ENCODE measurements around the gene ZNF747.
A peak's percentile ranks its signal among the peaks of the same experiment; 100 is the strongest.

The ZNF747 gene

GRCh38 chr16:30556125-30556473 is 21.4 kb upstream of the ZNF747 start:
- H3K27me3 ChIP-seq (ENCODE audit: low read depth, low read length) = no peaks in the 10 kb centered on the region
- no peak overlapping the region for H3K4me3 ChIP-seq (ENCODE audit: low read depth in 1 of 2, low read length in 2 of 2)
- peaks cover 10 to 17% of the 10 kb centered on the region in 2 donors for H3K36me3 ChIP-seq (ENCODE audit: control insufficient read depth in 1 of 2, insufficient read depth in 2 of 2, low read length in 2 of 2)
- H3K4me1 ChIP-seq (ENCODE audit: control insufficient read depth in 1 of 2, insufficient read depth in 2 of 2, low read length in 2 of 2) = peaks cover 6 to 17% of the 10 kb centered on the region in 2 donors
- no peaks in the 10 kb centered on the region for H3K9me3 ChIP-seq (ENCODE audit: control insufficient read depth in 1 of 2, low read length in 2 of 2)
- no peak overlapping the region for H3K27ac ChIP-seq (ENCODE audit: low read length)

- Histone ChIP-seq H3K36me3 (ENCODE audit: control insufficient read depth in 1 of 2, insufficient read depth in 2 of 2, low read length in 2 of 2) (peaks cover 10 to 17% of the 10 kb centered on the region in 2 donors), H3K4me1 (ENCODE audit: control insufficient read depth in 1 of 2, insufficient read depth in 2 of 2, low read length in 2 of 2) (peaks cover 6 to 14% of the 10 kb centered on the region in 2 donors), H3K4me3 (ENCODE audit: low read depth in 1 of 2, low read length in 2 of 2) (no peak overlapping the region), H3K9me3 (ENCODE audit: control insufficient read depth in 1 of 2, low read length in 2 of 2) (no peaks in the 10 kb centered on the region), H3K27me3 (ENCODE audit: low read depth, low read length) (no peaks in the 10 kb centered on the region), H3K27ac (ENCODE audit: low read length) (no peak overlapping the region)
These were observed 20.9 kb upstream of the ZNF747 start for GRCh38 chr16:30555315-30556124.

GRCh38 chr16:30554557-30555314 is 20.1 kb upstream of the ZNF747 start:
- Histone ChIP-seq H3K36me3 (ENCODE audit: control insufficient read depth in 1 of 2, insufficient read depth in 2 of 2, low read length in 2 of 2) (peaks cover 10 to 17% of the 10 kb centered on the region in 2 donors), H3K27ac (ENCODE audit: low read length) (no peak overlapping the region), H3K27me3 (ENCODE audit: low read depth, low read length) (no peaks in the 10 kb centered on the region), H3K9me3 (ENCODE audit: control insufficient read depth in 1 of 2, low read length in 2 of 2) (no peaks in the 10 kb centered on the region), H3K4me3 (ENCODE audit: low read depth in 1 of 2, low read length in 2 of 2) (no peak overlapping the region), H3K4me1 (ENCODE audit: control insufficient read depth in 1 of 2, insufficient read depth in 2 of 2, low read length in 2 of 2) (peaks cover 6 to 14% of the 10 kb centered on the region in 2 donors)

DNA sequence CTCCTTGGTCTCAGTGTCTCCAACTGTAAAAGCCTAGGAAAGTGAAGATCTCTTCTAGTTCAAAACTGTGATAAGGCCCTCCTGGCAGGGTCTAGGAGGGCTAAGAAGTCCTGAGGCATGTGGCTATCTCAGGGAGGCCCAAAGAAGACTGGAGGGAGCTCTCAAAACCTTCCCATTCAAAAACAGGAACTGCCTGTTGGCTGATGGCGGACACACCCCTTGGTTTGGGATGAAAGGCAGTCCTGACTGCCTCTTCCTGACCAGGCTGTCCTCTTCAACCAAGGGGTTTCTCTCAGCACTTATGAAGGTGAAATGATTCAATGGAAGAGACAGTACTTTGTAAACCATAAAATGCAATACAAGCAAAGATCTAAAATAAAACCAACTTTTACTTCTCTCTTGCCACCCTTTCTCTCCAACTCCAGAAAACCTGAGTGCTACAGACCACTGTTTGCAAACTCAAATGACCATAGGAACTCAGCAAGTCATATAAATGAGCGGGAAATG is 18.8 kb upstream of the ZNF747 start:
- Histone ChIP-seq H3K27me3 (ENCODE audit: low read depth, low read length) (no peaks in the 10 kb centered on the region), H3K9me3 (ENCODE audit: control insufficient read depth in 1 of 2, low read length in 2 of 2) (no peaks in the 10 kb centered on the region), H3K4me3 (ENCODE audit: low read depth in 1 of 2, low read length in 2 of 2) (no peak overlapping the region), H3K4me1 (ENCODE audit: control insufficient read depth in 1 of 2, insufficient read depth in 2 of 2, low read length in 2 of 2) (peaks cover 6 to 14% of the 10 kb centered on the region in 2 donors), H3K27ac (ENCODE audit: low read length) (no peak overlapping the region), H3K36me3 (ENCODE audit: control insufficient read depth in 1 of 2, insufficient read depth in 2 of 2, low read length in 2 of 2) (peaks cover 10 to 17% of the 10 kb centered on the region in 2 donors)

GRCh38 chr16:30552956-30553355 is 18.3 kb upstream of the ZNF747 start:
- no peak overlapping the region for H3K4me3 ChIP-seq (ENCODE audit: low read depth in 1 of 2, low read length in 2 of 2)
- no peaks in the 10 kb centered on the region for H3K27me3 ChIP-seq (ENCODE audit: low read depth, low read length)
- peaks cover 6 to 14% of the 10 kb centered on the region in 2 donors for H3K4me1 ChIP-seq (ENCODE audit: control insufficient read depth in 1 of 2, insufficient read depth in 2 of 2, low read length in 2 of 2)
- peaks cover 10 to 17% of the 10 kb centered on the region in 2 donors for H3K36me3 ChIP-seq (ENCODE audit: control insufficient read depth in 1 of 2, insufficient read depth in 2 of 2, low read length in 2 of 2)
- no peaks in the 10 kb centered on the region for H3K9me3 ChIP-seq (ENCODE audit: control insufficient read depth in 1 of 2, low read length in 2 of 2)
- H3K27ac ChIP-seq (ENCODE audit: low read length) = no peak overlapping the region

DNA sequence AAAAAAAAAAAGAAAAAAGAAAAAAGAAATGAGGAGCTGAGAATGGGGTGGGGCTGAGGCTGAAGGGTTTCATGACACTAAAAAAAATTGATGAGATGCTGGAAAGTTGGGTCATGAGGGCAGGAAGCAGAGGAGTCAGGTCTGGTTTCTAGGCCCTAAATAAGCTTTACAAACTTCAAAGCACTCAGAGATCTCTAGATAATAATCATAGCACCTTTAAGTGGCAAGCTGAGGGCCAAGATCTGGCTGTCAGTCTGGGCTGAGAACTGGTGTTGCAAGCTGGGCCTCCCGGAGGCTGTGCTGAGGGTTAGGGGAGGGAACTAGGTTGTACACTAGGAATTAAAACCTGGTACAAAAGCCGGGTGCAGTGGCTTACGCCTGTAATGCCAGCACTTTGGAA is 17.1 kb upstream of the ZNF747 start:
- Histone ChIP-seq H3K4me1 (ENCODE audit: control insufficient read depth in 1 of 2, insufficient read depth in 2 of 2, low read length in 2 of 2) (peaks cover 6 to 8% of the 10 kb centered on the region in 2 donors), H3K36me3 (ENCODE audit: control insufficient read depth in 1 of 2, insufficient read depth in 2 of 2, low read length in 2 of 2) (peaks cover 10 to 17% of the 10 kb centered on the region in 2 donors), H3K4me3 (ENCODE audit: low read depth in 1 of 2, low read length in 2 of 2) (no peak overlapping the region), H3K27ac (ENCODE audit: low read length) (no peak overlapping the region), H3K27me3 (ENCODE audit: low read depth, low read length) (no peaks in the 10 kb centered on the region), H3K9me3 (ENCODE audit: control insufficient read depth in 1 of 2, low read length in 2 of 2) (no peaks in the 10 kb centered on the region)

DNA sequence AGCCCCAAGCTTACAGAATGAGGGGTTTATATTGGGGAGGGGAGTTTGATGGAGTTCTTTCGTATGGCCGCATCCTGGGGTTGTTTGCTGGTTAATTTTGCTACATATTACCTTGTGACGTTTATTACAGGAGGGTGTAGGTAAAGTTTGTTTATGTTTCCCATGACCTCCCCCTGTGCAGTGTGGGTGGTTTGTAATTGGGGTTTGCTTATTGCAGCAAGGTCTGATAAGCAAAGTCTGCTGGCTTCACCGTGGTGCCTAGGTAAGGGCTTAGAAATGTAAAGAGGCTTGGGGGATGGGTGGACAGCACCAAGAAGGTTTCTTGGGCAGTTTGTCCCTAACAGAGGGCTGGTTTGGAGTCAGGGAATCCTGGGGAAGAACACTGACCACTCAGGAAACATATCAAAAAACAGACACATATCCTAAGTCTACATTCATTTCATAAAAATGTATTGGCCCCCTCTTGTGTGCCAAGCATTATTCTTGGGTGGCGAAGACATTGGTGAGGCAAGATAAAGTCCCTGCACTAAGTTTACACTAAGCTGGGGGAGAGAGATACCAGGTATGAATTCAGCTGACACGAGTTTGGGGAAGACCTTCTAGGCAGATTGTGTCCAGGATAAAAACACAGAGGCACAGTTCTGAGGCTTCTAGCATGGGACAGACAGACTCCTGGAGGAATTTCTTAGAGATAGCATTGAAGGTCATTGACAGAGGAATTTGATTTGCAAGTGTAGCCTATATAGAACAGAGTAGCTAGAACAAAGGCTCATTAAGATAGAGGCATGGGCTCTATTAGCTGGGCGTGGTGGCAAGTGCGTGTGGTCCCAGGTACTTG is 14.0 kb upstream of the ZNF747 start:
- Histone ChIP-seq H3K4me3 (ENCODE audit: low read depth in 1 of 2, low read length in 2 of 2) (no peak overlapping the region), H3K36me3 (ENCODE audit: control insufficient read depth in 1 of 2, insufficient read depth in 2 of 2, low read length in 2 of 2) (peaks cover 6 to 7% of the 10 kb centered on the region in 2 donors), H3K9me3 (ENCODE audit: control insufficient read depth in 1 of 2, low read length in 2 of 2) (no peaks in the 10 kb centered on the region), H3K4me1 (ENCODE audit: control insufficient read depth in 1 of 2, insufficient read depth in 2 of 2, low read length in 2 of 2) (peaks cover 2 to 6% of the 10 kb centered on the region in 2 donors), H3K27ac (ENCODE audit: low read length) (peak overlapping the region; percentile 5), H3K27me3 (ENCODE audit: low read depth, low read length) (no peaks in the 10 kb centered on the region)

- H3K9me3 ChIP-seq (ENCODE audit: control insufficient read depth in 1 of 2, low read length in 2 of 2) = no peaks in the 10 kb centered on the region
- H3K4me1 ChIP-seq (ENCODE audit: control insufficient read depth in 1 of 2, insufficient read depth in 2 of 2, low read length in 2 of 2) = no peaks in the 10 kb centered on the region
- no peaks in the 10 kb centered on the region for H3K36me3 ChIP-seq (ENCODE audit: control insufficient read depth in 1 of 2, insufficient read depth in 2 of 2, low read length in 2 of 2)
- H3K4me3 ChIP-seq (ENCODE audit: low read depth in 1 of 2, low read length in 2 of 2) = no peak overlapping the region
- H3K27me3 ChIP-seq (ENCODE audit: low read depth, low read length) = no peaks in the 10 kb centered on the region
- H3K27ac ChIP-seq (ENCODE audit: low read length) = no peak overlapping the region
These were observed 11.5 kb upstream of the ZNF747 start for GRCh38 chr16:30546115-30546514.

DNA sequence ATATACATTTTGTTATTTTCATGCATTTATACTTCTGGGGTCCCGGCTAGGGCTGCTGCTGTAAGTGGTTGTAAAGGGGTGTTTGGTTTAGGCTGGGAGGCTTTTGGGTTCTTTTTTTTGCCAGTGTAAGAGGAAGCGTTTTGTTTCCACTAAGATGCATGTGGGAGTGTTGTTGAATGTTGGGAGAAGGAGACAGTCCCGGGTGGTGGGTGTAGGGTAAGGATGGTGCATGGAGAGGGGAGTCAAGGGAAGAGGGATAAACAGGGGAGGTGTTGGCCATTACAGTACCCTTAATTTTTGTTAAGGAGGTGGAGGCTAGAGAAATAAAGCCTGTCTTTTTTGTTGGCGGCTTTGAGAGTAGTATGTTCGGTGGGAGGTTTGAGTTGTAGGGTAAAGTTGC is 8.4 kb upstream of the ZNF747 start:
- H3K4me1 ChIP-seq (ENCODE audit: control insufficient read depth in 1 of 2, insufficient read depth in 2 of 2, low read length in 2 of 2) = no peaks in the 10 kb centered on the region
- no peak overlapping the region for H3K4me3 ChIP-seq (ENCODE audit: low read depth in 1 of 2, low read length in 2 of 2)
- H3K9me3 ChIP-seq (ENCODE audit: control insufficient read depth in 1 of 2, low read length in 2 of 2) = no peaks in the 10 kb centered on the region
- H3K27ac ChIP-seq (ENCODE audit: low read length) = no peak overlapping the region
- H3K36me3 ChIP-seq (ENCODE audit: control insufficient read depth in 1 of 2, insufficient read depth in 2 of 2, low read length in 2 of 2) = no peaks in the 10 kb centered on the region
- H3K27me3 ChIP-seq (ENCODE audit: low read depth, low read length) = no peaks in the 10 kb centered on the region

GRCh38 chr16:30541502-30542329 is 7.1 kb upstream of the ZNF747 start:
- Histone ChIP-seq H3K4me1 (ENCODE audit: control insufficient read depth in 1 of 2, insufficient read depth in 2 of 2, low read length in 2 of 2) (no peaks in the 10 kb centered on the region), H3K9me3 (ENCODE audit: control insufficient read depth in 1 of 2, low read length in 2 of 2) (no peaks in the 10 kb centered on the region), H3K27me3 (ENCODE audit: low read depth, low read length) (no peaks in the 10 kb centered on the region), H3K27ac (ENCODE audit: low read length) (peak overlapping the region; percentile 61), H3K36me3 (ENCODE audit: control insufficient read depth in 1 of 2, insufficient read depth in 2 of 2, low read length in 2 of 2) (no peaks in the 10 kb centered on the region), H3K4me3 (ENCODE audit: low read depth in 1 of 2, low read length in 2 of 2) (no peak overlapping the region)
